Erythroblast (primary cell): ENCODE results near the gene ACRBP.

ENCODE experiments used
- GATA1 ChIP-seq: IDR thresholded peaks from 2 replicates; pipeline ENCODE4 v1.6.1; 2011; ENCODE audit warnings: low read depth, mild to moderate bottlenecking, control low read depth, low read length, moderate library complexity
- POLR2A ChIP-seq: IDR thresholded peaks from 2 replicates; pipeline ENCODE4 v1.6.1; 2011; ENCODE audit warnings: mild to moderate bottlenecking, low read length

- TF ChIP-seq POLR2A (no peak), GATA1 (no peak)
Observed at GRCh38 chr12:6592087-6592486, 55.1 kb downstream of the ACRBP start.
